GM23338 (cell line): ENCODE results near the gene ITGB5. TPM values are rescaled to one million over a fixed set of nuclear protein-coding genes. Genes with fewer than 3 reads are reported as not detected.

Experiments used
- ATAC-seq: fragments of 200-7000 bp; cut with Tn5 transposase; 3 replicates; pipeline ENCODE4 v1.9.1; 2020
- DNase-seq: peaks from one replicate; pipeline ENCODE4 v3.0.0-alpha.2; 2015; ENCODE audit warnings: low spot score
- H2AFZ ChIP-seq: fragments of 200-600 bp; sonication (generic); 2 replicates; pipeline ENCODE4 v1.8.0; 2016; ENCODE audit warnings: antibody characterized with exemption, mild to moderate bottlenecking, moderate library complexity
- H3F3A ChIP-seq: fragments of 200-600 bp; sonication (generic); replicated peaks from 2 replicates; pipeline ENCODE4 v1.8.0; 2017; ENCODE audit warnings: antibody characterized with exemption, mixed run types, low read depth
- H3K27ac ChIP-seq: fragments of 200-600 bp; sonication (generic); 2 replicates; pipeline ENCODE4 v1.6.1; 2016; ENCODE audit warnings: low read depth
- H3K27me3 ChIP-seq: fragments of 200-600 bp; sonication (generic); 2 replicates; pipeline ENCODE4 v1.8.0; 2016; ENCODE audit warnings: mild to moderate bottlenecking, mixed run types, moderate library complexity; ENCODE audit not compliant: insufficient read depth
- H3K36me3 ChIP-seq: fragments of 200-600 bp; sonication (generic); 2 replicates; pipeline ENCODE4 v1.8.0; 2016; ENCODE audit warnings: mild to moderate bottlenecking; ENCODE audit not compliant: insufficient read depth
- H3K4me1 ChIP-seq: fragments of 200-600 bp; sonication (generic); 2 replicates; pipeline ENCODE4 v1.8.0; 2016; ENCODE audit warnings: mild to moderate bottlenecking, moderate library complexity; ENCODE audit not compliant: insufficient read depth
- H3K4me2 ChIP-seq: fragments of 200-600 bp; sonication (generic); 2 replicates; pipeline ENCODE4 v1.7.1; 2017; ENCODE audit warnings: mixed run types
- H3K4me3 ChIP-seq: fragments of 200-600 bp; sonication (generic); 2 replicates; pipeline ENCODE4 v1.6.1; 2016; ENCODE audit warnings: mixed run types
- H3K79me2 ChIP-seq: fragments of 200-600 bp; sonication (generic); replicated peaks from 2 replicates; pipeline ENCODE4 v1.8.0; 2017; ENCODE audit warnings: mild to moderate bottlenecking; ENCODE audit not compliant: insufficient read depth
- H3K9me2 ChIP-seq: fragments of 200-600 bp; sonication (generic); 2 replicates; pipeline ENCODE4 v1.8.0; 2017; ENCODE audit not compliant: insufficient read depth
- H4K20me1 ChIP-seq: fragments of 200-600 bp; sonication (generic); replicated peaks from 2 replicates; pipeline ENCODE4 v1.8.0; 2017; ENCODE audit warnings: mild to moderate bottlenecking; ENCODE audit not compliant: insufficient read depth
- H3K27ac Mint-ChIP-seq: 2 replicates; pipeline ENCODE4 v1.8.0; 2020; ENCODE audit warnings: inconsistent platforms, mild to moderate bottlenecking, moderate library complexity, mixed read lengths
- H3K27me3 Mint-ChIP-seq: 3 replicates; pipeline ENCODE4 v1.8.0; 2022; ENCODE audit warnings: low read depth, mild to moderate bottlenecking, moderate library complexity, mixed read lengths, inconsistent platforms; ENCODE audit not compliant: insufficient read depth, poor library complexity
- H3K36me3 Mint-ChIP-seq: 3 replicates; pipeline ENCODE4 v1.8.0; 2021; ENCODE audit warnings: low read depth, mild to moderate bottlenecking, inconsistent platforms, moderate library complexity, mixed read lengths
- H3K4me1 Mint-ChIP-seq: 3 replicates; pipeline ENCODE4 v1.8.0; 2020; ENCODE audit warnings: mild to moderate bottlenecking, inconsistent platforms, mixed read lengths
- H3K4me3 Mint-ChIP-seq: 3 replicates; pipeline ENCODE4 v1.8.0; 2021; ENCODE audit warnings: moderate library complexity, mild to moderate bottlenecking, inconsistent platforms, mixed read lengths
- H3K9me3 Mint-ChIP-seq: 3 replicates; pipeline ENCODE4 v1.8.0; 2020; ENCODE audit warnings: moderate library complexity, mild to moderate bottlenecking, inconsistent platforms, mixed read lengths
- EZH2 ChIP-seq: fragments of 200-600 bp; sonication (generic); IDR thresholded peaks from one replicate; pipeline ENCODE4 v1.8.0; 2017; ENCODE audit warnings: antibody characterized with exemption, mild to moderate bottlenecking, low read depth; ENCODE audit not compliant: unreplicated experiment
- EZH2phosphoT487 ChIP-seq: fragments of 200-600 bp; sonication (generic); IDR thresholded peaks from one replicate; pipeline ENCODE4 v1.8.1; 2018; ENCODE audit warnings: antibody characterized with exemption; ENCODE audit not compliant: unreplicated experiment
- polyA plus RNA-seq: library from polyadenylated mRNA; unstranded; fragments of >200 nt; fragmentation: Nextera tagmentation; extraction: Ambion mirVana; gene quantifications from 2 replicates; pipeline ENCODE4 v1.2.1, GENCODE V29; 2016
- total RNA-seq: library from RNA; depleted of rRNA; stranded (reverse); fragments of >200 nt; shearing (Covaris generic); gene quantifications from 2 replicates; pipeline ENCODE4 v1.2.3, GENCODE V29; 2014
- TF ChIP-seq, protein P1 (sequence below): fragments of 250-450 bp; sonication (Bioruptor Pico); IDR thresholded peaks from 2 replicates; pipeline ENCODE4 v1.5.0; 2020; ENCODE audit warnings: mild to moderate bottlenecking, moderate library complexity
- TF ChIP-seq, protein P2 (sequence below), 2 experiments: fragments of 200-600 bp in 1 of 2; sonication (generic) in 1 of 2; conservative IDR thresholded peaks; 2 replicates each; pipeline versions ENCODE4 v1.5.1 to v1.6.1; 2016 to 2017; ENCODE audit warnings: antibody characterized with exemption in 2 of 2, low read depth in 2 of 2, mild to moderate bottlenecking in 2 of 2, moderate library complexity in 1 of 2

ITGB5 gene
- total and polyA plus RNA-seq, 2 experiments from 2014 or later, result 68.2 to 269 TPM

DNA sequence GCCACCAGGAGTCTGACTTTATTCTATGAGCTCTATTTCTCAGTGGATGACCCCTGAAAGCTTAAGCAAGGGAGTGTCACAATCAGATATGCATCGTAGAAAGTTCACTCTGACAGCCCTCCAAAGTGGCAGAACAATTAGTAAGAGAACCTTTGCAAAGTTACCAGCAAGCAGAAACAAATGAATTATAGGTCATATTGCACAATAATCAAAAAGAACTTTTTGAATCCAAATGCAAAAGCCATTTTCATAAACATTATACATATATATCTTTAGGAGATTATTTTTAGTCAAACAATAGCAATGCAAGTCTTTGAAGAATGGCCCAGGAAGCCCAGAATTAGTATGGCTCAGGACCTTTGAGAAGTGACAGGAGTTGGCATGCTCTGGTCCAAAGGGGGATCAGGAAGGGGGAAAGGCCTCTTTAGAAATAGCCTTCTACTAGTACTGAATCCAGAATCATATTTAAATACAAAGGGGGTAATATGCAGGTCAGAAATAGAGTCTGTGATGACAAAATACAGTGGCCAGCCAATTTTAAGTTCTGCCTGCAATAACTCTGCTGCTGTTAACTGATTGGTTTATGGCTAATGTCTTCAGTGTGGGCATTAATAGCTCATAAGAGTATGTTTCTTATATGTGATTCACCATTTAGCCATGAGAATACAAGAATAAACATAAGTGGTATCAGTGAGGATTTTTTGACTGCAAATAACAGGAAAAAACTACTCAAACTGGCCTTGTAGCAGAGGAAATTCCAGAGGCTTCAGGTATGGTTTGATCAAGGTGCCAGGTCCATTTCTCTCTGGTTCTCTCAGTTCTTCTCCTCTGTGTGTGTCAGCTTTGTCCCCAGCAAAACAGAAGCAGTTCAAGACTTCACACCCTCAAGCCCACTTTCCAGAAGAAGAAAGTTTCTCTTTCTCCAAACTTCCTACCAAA, 17.0 kb upstream of the ITGB5 start:
- peaks cover 9% of the 10 kb centered on the region for H3K4me1 ChIP-seq
- no peak overlapping the region for H3K27ac ChIP-seq
- H3K9me3 Mint-ChIP-seq, result no peaks in the 10 kb centered on the region
- no peaks in the 10 kb centered on the region for H4K20me1 ChIP-seq
- H3K36me3 ChIP-seq, result no peaks in the 10 kb centered on the region
- ATAC-seq (no peak), DNase-seq (no peak)
- no peak overlapping the region for H2AFZ ChIP-seq
- peaks cover 14% of the 10 kb centered on the region for H3K4me1 Mint-ChIP-seq
- no peaks in the 10 kb centered on the region for H3F3A ChIP-seq
- H3K27me3 ChIP-seq, result no peaks in the 10 kb centered on the region
- TF ChIP-seq, protein P1, sequence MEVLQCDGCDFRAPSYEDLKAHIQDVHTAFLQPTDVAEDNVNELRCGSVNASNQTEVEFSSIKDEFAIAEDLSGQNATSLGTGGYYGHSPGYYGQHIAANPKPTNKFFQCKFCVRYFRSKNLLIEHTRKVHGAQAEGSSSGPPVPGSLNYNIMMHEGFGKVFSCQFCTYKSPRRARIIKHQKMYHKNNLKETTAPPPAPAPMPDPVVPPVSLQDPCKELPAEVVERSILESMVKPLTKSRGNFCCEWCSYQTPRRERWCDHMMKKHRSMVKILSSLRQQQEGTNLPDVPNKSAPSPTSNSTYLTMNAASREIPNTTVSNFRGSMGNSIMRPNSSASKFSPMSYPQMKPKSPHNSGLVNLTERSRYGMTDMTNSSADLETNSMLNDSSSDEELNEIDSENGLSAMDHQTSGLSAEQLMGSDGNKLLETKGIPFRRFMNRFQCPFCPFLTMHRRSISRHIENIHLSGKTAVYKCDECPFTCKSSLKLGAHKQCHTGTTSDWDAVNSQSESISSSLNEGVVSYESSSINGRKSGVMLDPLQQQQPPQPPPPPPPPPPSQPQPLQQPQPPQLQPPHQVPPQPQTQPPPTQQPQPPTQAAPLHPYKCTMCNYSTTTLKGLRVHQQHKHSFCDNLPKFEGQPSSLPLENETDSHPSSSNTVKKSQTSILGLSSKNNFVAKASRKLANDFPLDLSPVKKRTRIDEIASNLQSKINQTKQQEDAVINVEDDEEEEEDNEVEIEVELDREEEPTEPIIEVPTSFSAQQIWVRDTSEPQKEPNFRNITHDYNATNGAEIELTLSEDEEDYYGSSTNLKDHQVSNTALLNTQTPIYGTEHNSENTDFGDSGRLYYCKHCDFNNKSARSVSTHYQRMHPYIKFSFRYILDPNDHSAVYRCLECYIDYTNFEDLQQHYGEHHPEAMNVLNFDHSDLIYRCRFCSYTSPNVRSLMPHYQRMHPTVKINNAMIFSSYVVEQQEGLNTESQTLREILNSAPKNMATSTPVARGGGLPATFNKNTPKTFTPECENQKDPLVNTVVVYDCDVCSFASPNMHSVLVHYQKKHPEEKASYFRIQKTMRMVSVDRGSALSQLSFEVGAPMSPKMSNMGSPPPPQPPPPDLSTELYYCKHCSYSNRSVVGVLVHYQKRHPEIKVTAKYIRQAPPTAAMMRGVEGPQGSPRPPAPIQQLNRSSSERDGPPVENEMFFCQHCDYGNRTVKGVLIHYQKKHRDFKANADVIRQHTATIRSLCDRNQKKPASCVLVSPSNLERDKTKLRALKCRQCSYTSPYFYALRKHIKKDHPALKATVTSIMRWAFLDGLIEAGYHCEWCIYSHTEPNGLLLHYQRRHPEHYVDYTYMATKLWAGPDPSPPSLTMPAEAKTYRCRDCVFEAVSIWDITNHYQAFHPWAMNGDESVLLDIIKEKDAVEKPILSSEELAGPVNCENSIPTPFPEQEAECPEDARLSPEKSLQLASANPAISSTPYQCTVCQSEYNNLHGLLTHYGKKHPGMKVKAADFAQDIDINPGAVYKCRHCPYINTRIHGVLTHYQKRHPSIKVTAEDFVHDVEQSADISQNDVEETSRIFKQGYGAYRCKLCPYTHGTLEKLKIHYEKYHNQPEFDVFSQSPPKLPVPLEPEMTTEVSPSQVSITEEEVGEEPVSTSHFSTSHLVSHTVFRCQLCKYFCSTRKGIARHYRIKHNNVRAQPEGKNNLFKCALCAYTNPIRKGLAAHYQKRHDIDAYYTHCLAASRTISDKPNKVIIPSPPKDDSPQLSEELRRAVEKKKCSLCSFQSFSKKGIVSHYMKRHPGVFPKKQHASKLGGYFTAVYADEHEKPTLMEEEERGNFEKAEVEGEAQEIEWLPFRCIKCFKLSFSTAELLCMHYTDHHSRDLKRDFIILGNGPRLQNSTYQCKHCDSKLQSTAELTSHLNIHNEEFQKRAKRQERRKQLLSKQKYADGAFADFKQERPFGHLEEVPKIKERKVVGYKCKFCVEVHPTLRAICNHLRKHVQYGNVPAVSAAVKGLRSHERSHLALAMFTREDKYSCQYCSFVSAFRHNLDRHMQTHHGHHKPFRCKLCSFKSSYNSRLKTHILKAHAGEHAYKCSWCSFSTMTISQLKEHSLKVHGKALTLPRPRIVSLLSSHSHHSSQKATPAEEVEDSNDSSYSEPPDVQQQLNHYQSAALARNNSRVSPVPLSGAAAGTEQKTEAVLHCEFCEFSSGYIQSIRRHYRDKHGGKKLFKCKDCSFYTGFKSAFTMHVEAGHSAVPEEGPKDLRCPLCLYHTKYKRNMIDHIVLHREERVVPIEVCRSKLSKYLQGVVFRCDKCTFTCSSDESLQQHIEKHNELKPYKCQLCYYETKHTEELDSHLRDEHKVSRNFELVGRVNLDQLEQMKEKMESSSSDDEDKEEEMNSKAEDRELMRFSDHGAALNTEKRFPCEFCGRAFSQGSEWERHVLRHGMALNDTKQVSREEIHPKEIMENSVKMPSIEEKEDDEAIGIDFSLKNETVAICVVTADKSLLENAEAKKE (CRISPR knock-in tag), result no peak
- TF ChIP-seq EZH2 (no peak), EZH2phosphoT487 (no peak)
- TF ChIP-seq, protein P2, sequence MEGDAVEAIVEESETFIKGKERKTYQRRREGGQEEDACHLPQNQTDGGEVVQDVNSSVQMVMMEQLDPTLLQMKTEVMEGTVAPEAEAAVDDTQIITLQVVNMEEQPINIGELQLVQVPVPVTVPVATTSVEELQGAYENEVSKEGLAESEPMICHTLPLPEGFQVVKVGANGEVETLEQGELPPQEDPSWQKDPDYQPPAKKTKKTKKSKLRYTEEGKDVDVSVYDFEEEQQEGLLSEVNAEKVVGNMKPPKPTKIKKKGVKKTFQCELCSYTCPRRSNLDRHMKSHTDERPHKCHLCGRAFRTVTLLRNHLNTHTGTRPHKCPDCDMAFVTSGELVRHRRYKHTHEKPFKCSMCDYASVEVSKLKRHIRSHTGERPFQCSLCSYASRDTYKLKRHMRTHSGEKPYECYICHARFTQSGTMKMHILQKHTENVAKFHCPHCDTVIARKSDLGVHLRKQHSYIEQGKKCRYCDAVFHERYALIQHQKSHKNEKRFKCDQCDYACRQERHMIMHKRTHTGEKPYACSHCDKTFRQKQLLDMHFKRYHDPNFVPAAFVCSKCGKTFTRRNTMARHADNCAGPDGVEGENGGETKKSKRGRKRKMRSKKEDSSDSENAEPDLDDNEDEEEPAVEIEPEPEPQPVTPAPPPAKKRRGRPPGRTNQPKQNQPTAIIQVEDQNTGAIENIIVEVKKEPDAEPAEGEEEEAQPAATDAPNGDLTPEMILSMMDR (conservative IDR thresholded peaks at IDR 0.05; ENCODE audit: low read depth in 2 of 2), result no peak
- no peaks in the 10 kb centered on the region for H3K9me2 ChIP-seq
- H3K27ac Mint-ChIP-seq, result no peak overlapping the region
- no peak overlapping the region for H3K4me3 ChIP-seq
- no peak overlapping the region for H3K4me3 Mint-ChIP-seq
- H3K4me2 ChIP-seq, result no peak overlapping the region
- H3K79me2 ChIP-seq, result no peaks in the 10 kb centered on the region
- no peaks in the 10 kb centered on the region for H3K36me3 Mint-ChIP-seq
- no peaks in the 10 kb centered on the region for H3K27me3 Mint-ChIP-seq
